HepG2 (cell line): ENCODE data around the gene SLC44A4. TPM values are rescaled to one million over a fixed set of nuclear protein-coding genes. Genes with fewer than 3 reads are reported as not detected.

Experiments
- ARNTL ChIP-seq: sonication (generic); formaldehyde crosslinking; IDR thresholded peaks from 2 replicates; pipeline ENCODE4 v1.4.0; 2020; ENCODE audit warnings: mild to moderate bottlenecking, missing genetic modification reagents
- EHMT2 ChIP-seq: fragments of 200-600 bp; sonication (generic); IDR thresholded peaks from 2 replicates; pipeline ENCODE4 v1.7.0; 2017; ENCODE audit warnings: antibody characterized with exemption, low read depth, low read length, borderline replicate concordance
- FOXA3 ChIP-seq: IDR thresholded peaks from 2 replicates; pipeline ENCODE4 v1.6.1; 2016; ENCODE audit warnings: missing genetic modification reagents, missing compliant biosample characterization
- FOXP1 ChIP-seq, 2 experiments: fragments of 450-650 bp in 1 of 2; IDR thresholded peaks; 2 replicates each; pipeline ENCODE4 v1.6.1; 2017 to 2018; ENCODE audit warnings: antibody characterized with exemption in 1 of 2
- IKZF4 ChIP-seq: sonication (generic); formaldehyde crosslinking; IDR thresholded peaks from 2 replicates; pipeline ENCODE4 v1.5.1; 2020; ENCODE audit warnings: borderline replicate concordance, mild to moderate bottlenecking, low read depth, missing genetic modification reagents; ENCODE audit errors: not compliant biosample characterization
- LCORL ChIP-seq, 2 experiments: fragments of 450-650 bp in 1 of 2; sonication (generic) in 1 of 2; formaldehyde crosslinking in 1 of 2; IDR thresholded peaks; 2 replicates each; pipeline versions ENCODE4 v1.5.0 to v1.6.1; 2017 to 2020; ENCODE audit warnings: antibody characterized with exemption in 1 of 2, missing genetic modification reagents in 1 of 2
- MIXL1 ChIP-seq: IDR thresholded peaks from 2 replicates; pipeline ENCODE4 v1.6.1; 2016
- MTA1 ChIP-seq: sonication (generic); formaldehyde crosslinking; IDR thresholded peaks from 2 replicates; pipeline ENCODE4 v1.4.0; 2020; ENCODE audit warnings: missing genetic modification reagents, mild to moderate bottlenecking, borderline replicate concordance
- NAIF1 ChIP-seq: sonication (generic); formaldehyde crosslinking; IDR thresholded peaks from 2 replicates; pipeline ENCODE4 v1.5.0; 2020; ENCODE audit warnings: mild to moderate bottlenecking, missing genetic modification reagents, borderline replicate concordance
- NR2F6 ChIP-seq, 2 experiments: IDR thresholded peaks; 2 replicates each; pipeline ENCODE4 v1.6.1; 2016; ENCODE audit warnings: antibody characterized with exemption in 1 of 2, mild to moderate bottlenecking in 1 of 2
- RARA ChIP-seq: IDR thresholded peaks from 2 replicates; pipeline ENCODE4 v1.6.1; 2016; ENCODE audit warnings: missing genetic modification reagents, missing compliant biosample characterization
- SAP130 ChIP-seq: IDR thresholded peaks from 2 replicates; pipeline ENCODE4 v1.6.1; 2016; ENCODE audit warnings: low read depth
- SOX6 ChIP-seq, 2 experiments: fragments of 450-650 bp in 1 of 2; sonication (generic) in 1 of 2; formaldehyde crosslinking in 1 of 2; IDR thresholded peaks; 2 replicates each; pipeline versions ENCODE4 v1.4.0 to v1.6.1; 2017 to 2020; ENCODE audit warnings: antibody characterized with exemption in 1 of 2, mild to moderate bottlenecking in 1 of 2, missing genetic modification reagents in 1 of 2
- TBX2 ChIP-seq: sonication (generic); formaldehyde crosslinking; IDR thresholded peaks from 2 replicates; pipeline ENCODE4 v1.5.0; 2020; ENCODE audit warnings: missing genetic modification reagents, mild to moderate bottlenecking, borderline replicate concordance
- ZBTB42 ChIP-seq: sonication (generic); formaldehyde crosslinking; IDR thresholded peaks from 2 replicates; pipeline ENCODE4 v1.5.0; 2020; ENCODE audit warnings: mild to moderate bottlenecking, missing genetic modification reagents
- ZC3H13 ChIP-seq: sonication (generic); formaldehyde crosslinking; IDR thresholded peaks from 2 replicates; pipeline ENCODE4 v1.8.1; 2023; ENCODE audit warnings: mild to moderate bottlenecking, missing genetic modification reagents, moderate library complexity
- ZFP62 ChIP-seq: sonication (generic); formaldehyde crosslinking; IDR thresholded peaks from 2 replicates; pipeline ENCODE4 v1.4.0; 2020; ENCODE audit warnings: missing genetic modification reagents
- ZNF121 ChIP-seq: sonication (generic); formaldehyde crosslinking; IDR thresholded peaks from 2 replicates; pipeline ENCODE4 v1.5.0; 2020; ENCODE audit warnings: mild to moderate bottlenecking, missing genetic modification reagents
- ZNF232 ChIP-seq: sonication (generic); formaldehyde crosslinking; IDR thresholded peaks from 2 replicates; pipeline ENCODE4 v1.4.0; 2020; ENCODE audit warnings: missing genetic modification reagents, borderline replicate concordance
- ZNF331 ChIP-seq: sonication (generic); formaldehyde crosslinking; IDR thresholded peaks from 2 replicates; pipeline ENCODE4 v1.4.0; 2020; ENCODE audit warnings: missing genetic modification reagents
- ZNF335 ChIP-seq: sonication (generic); formaldehyde crosslinking; IDR thresholded peaks from 2 replicates; pipeline ENCODE4 v1.4.0; 2020; ENCODE audit warnings: missing genetic modification reagents
- ZNF564 ChIP-seq: sonication (generic); formaldehyde crosslinking; IDR thresholded peaks from 2 replicates; pipeline ENCODE4 v1.8.1; 2023; ENCODE audit warnings: mild to moderate bottlenecking, missing genetic modification reagents
- ZNF614 ChIP-seq: IDR thresholded peaks from 2 replicates; pipeline ENCODE4 v1.6.1; 2018; ENCODE audit warnings: missing biosample characterization, missing genetic modification reagents, inconsistent platforms, borderline replicate concordance
- ZNF780A ChIP-seq: sonication (generic); formaldehyde crosslinking; IDR thresholded peaks from 2 replicates; pipeline ENCODE4 v1.8.0; 2022; ENCODE audit warnings: mild to moderate bottlenecking, missing genetic modification reagents, moderate library complexity
- polyA plus RNA-seq, 8 experiments: library from polyadenylated mRNA; depleted of rRNA in 3 of 8; stranded (reverse) in 7 of 8; unstranded in 1 of 8; fragments of >200 nt; fragmentation: Illumina TruSeq in 4 of 8; extraction: Trizol in 4 of 8; gene quantifications; 2 replicates each; pipeline versions ENCODE4 v1.2.1 to v1.2.3, GENCODE V29; 2011 to 2016; ENCODE audit warnings: low read depth in 4 of 8, missing spikeins in 1 of 8, mixed read lengths in 1 of 8; ENCODE audit not compliant: insufficient read depth in 1 of 8
- total RNA-seq, 5 experiments: library from RNA; depleted of rRNA; stranded (reverse); fragments of >200 nt; fragmentation: Illumina TruSeq; extraction: Trizol; gene quantifications; 2 replicates each; pipeline ENCODE4 v1.2.3, GENCODE V29; 2016; ENCODE audit warnings: low read depth in 1 of 5
- TF ChIP-seq, protein P1 (sequence below): sonication (generic); formaldehyde crosslinking; IDR thresholded peaks from 2 replicates; pipeline ENCODE4 v1.5.0; 2020; ENCODE audit warnings: mild to moderate bottlenecking, missing genetic modification reagents, moderate library complexity
- TF ChIP-seq, protein P2 (sequence below): sonication (generic); formaldehyde crosslinking; IDR thresholded peaks from 2 replicates; pipeline ENCODE4 v1.5.1; 2020; ENCODE audit warnings: mild to moderate bottlenecking, moderate library complexity, missing genetic modification reagents
- TF ChIP-seq, protein P3 (sequence below): sonication (generic); formaldehyde crosslinking; IDR thresholded peaks from 2 replicates; pipeline ENCODE4 v1.4.0; 2020; ENCODE audit warnings: missing genetic modification reagents

Gene SLC44A4
- total and polyA plus RNA-seq, 2 of the 13 experiments (the other 11 are each of a cell fraction or from before 2014, with no cell fraction given): 3.5 to 5.9 TPM

DNA sequence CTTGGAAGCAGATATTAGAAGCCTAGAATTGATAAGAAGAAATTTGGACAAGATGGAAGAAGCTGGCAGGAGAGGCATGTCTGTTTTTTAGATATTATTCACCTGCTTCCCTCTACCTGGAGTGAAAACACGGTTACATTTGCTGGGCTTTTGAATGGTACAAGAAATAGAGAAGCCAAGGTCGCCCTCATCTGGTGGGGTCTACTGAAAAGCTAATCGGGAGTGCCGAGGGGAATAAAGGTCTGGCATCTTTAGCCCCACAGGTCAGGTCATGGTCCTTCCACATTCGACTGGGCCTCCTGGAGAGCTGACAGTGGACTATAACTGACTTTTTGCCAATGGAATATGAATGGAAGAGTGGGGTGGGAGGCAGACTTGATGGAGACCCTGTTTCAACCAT, 44.1 kb upstream of the SLC44A4 start (continued):
- TF ChIP-seq ZBTB42 (no peak), NAIF1 (CRISPR knock-in tag) (no peak), ZNF614 (CRISPR knock-in tag) (no peak), IKZF4 (CRISPR knock-in tag) (no peak), EHMT2 (no peak), SAP130 (peak; percentile 48; the same call in 1 of the 2 replicates), FOXP1 (IDR thresholded peaks at IDR 0.05) (no peak), FOXP1 (CRISPR knock-in tag; IDR thresholded peaks at IDR 0.05) (no peak), ARNTL (CRISPR knock-in tag) (no peak), LCORL (IDR thresholded peaks at IDR 0.05) (no peak), LCORL (CRISPR knock-in tag; IDR thresholded peaks at IDR 0.05) (0 out of 2 replicates have a peak, but pooled peaks have one; percentile 64), ZNF331 (no peak), ZC3H13 (CRISPR knock-in tag) (no peak), NR2F6 (IDR thresholded peaks at IDR 0.05) (peak; percentile 49; the same call in 1 of the 2 replicates), NR2F6 (CRISPR knock-in tag; IDR thresholded peaks at IDR 0.05) (peak; percentile 54; the same call in 1 of the 2 replicates), TBX2 (no peak), ZNF232 (CRISPR knock-in tag) (no peak), SOX6 (IDR thresholded peaks at IDR 0.05) (no peak), SOX6 (CRISPR knock-in tag; IDR thresholded peaks at IDR 0.05) (0 out of 2 replicates have a peak, but pooled peaks have one; percentile 25), ZNF335 (CRISPR knock-in tag) (peak; percentile 91), RARA (CRISPR knock-in tag) (0 out of 2 replicates have a peak, but pooled peaks have one; percentile 29), ZNF121 (CRISPR knock-in tag) (no peak), ZNF564 (CRISPR knock-in tag) (no peak), ZNF780A (no peak), MTA1 (CRISPR knock-in tag) (no peak), ZFP62 (no peak), FOXA3 (CRISPR knock-in tag) (peak; percentile 9; the same call in 1 of the 2 replicates), MIXL1 (CRISPR knock-in tag) (peak; percentile 57; the same call in 1 of the 2 replicates)
- TF ChIP-seq, protein P1, sequence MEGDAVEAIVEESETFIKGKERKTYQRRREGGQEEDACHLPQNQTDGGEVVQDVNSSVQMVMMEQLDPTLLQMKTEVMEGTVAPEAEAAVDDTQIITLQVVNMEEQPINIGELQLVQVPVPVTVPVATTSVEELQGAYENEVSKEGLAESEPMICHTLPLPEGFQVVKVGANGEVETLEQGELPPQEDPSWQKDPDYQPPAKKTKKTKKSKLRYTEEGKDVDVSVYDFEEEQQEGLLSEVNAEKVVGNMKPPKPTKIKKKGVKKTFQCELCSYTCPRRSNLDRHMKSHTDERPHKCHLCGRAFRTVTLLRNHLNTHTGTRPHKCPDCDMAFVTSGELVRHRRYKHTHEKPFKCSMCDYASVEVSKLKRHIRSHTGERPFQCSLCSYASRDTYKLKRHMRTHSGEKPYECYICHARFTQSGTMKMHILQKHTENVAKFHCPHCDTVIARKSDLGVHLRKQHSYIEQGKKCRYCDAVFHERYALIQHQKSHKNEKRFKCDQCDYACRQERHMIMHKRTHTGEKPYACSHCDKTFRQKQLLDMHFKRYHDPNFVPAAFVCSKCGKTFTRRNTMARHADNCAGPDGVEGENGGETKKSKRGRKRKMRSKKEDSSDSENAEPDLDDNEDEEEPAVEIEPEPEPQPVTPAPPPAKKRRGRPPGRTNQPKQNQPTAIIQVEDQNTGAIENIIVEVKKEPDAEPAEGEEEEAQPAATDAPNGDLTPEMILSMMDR (CRISPR knock-in tag): peak; percentile 84
- TF ChIP-seq, protein P2, sequence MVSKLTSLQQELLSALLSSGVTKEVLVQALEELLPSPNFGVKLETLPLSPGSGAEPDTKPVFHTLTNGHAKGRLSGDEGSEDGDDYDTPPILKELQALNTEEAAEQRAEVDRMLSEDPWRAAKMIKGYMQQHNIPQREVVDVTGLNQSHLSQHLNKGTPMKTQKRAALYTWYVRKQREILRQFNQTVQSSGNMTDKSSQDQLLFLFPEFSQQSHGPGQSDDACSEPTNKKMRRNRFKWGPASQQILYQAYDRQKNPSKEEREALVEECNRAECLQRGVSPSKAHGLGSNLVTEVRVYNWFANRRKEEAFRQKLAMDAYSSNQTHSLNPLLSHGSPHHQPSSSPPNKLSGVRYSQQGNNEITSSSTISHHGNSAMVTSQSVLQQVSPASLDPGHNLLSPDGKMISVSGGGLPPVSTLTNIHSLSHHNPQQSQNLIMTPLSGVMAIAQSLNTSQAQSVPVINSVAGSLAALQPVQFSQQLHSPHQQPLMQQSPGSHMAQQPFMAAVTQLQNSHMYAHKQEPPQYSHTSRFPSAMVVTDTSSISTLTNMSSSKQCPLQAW (CRISPR knock-in tag): 0 out of 2 replicates have a peak, but pooled peaks have one; percentile 37
- TF ChIP-seq, protein P3, sequence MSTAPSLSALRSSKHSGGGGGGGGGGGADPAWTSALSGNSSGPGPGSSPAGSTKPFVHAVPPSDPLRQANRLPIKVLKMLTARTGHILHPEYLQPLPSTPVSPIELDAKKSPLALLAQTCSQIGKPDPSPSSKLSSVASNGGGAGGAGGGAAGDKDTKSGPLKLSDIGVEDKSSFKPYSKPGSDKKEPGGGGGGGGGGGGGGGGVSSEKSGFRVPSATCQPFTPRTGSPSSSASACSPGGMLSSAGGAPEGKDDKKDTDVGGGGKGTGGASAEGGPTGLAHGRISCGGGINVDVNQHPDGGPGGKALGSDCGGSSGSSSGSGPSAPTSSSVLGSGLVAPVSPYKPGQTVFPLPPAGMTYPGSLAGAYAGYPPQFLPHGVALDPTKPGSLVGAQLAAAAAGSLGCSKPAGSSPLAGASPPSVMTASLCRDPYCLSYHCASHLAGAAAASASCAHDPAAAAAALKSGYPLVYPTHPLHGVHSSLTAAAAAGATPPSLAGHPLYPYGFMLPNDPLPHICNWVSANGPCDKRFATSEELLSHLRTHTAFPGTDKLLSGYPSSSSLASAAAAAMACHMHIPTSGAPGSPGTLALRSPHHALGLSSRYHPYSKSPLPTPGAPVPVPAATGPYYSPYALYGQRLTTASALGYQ (CRISPR knock-in tag): no peak
